Endothelial cell of umbilical vein (primary cell): ENCODE results near the gene SMG9. TPM values are rescaled to one million over a fixed set of nuclear protein-coding genes. Genes with fewer than 3 reads are reported as not detected.

ENCODE experiments used
- BruUV-seq: library from RNA; stranded (reverse); fragments of 400-500 nt; replicated peaks from 2 replicates; lab custom pipeline; 2021; lab: Mats Ljungman, UMichigan
- CTCF ChIA-PET: fragments of 300-600, 350-600 bp; sonication (Branson Sonifier 250); formaldehyde crosslinking; loops from one replicate; lab custom pipeline; 2021; ENCODE audit warnings: antibody characterized with exemption, inconsistent platforms; lab: Charles Lee
- POLR2A ChIA-PET: fragments of 300-600, 350-600 bp; sonication (Branson Sonifier 250); formaldehyde crosslinking; loops from one replicate; lab custom pipeline; 2021; ENCODE audit warnings: antibody characterized with exemption, inconsistent platforms; lab: Charles Lee
- DNase-seq: peaks from one replicate; pipeline ENCODE4 v3.0.0-alpha.2; 2011; ENCODE audit warnings: low read depth, low spot score
- FAIRE-seq: peaks from 2 replicates; lab custom pipeline; 2011; peaks lifted over from hg19 to GRCh38; lab: Jason Lieb, UNC
- H2AFZ ChIP-seq: 2 replicates; pipeline ENCODE4 v1.6.0; 2012; ENCODE audit warnings: low read depth, low read length, control low read depth, inconsistent platforms
- H3K27ac ChIP-seq: 2 replicates; pipeline ENCODE4 v1.5.1; 2011; ENCODE audit warnings: low read depth, mild to moderate bottlenecking, control low read depth, low read length, moderate library complexity; ENCODE audit not compliant: insufficient read depth
- H3K27me3 ChIP-seq, 2 experiments: 2 replicates each; pipeline versions ENCODE4 v1.6.0 to v1.6.1; 2011; ENCODE audit warnings: low read length in 2 of 2, mixed read lengths in 1 of 2; ENCODE audit not compliant: control insufficient read depth in 2 of 2, insufficient read depth in 2 of 2
- H3K36me3 ChIP-seq, 2 experiments: 2 replicates in 1 of 2; 3 replicates in 1 of 2; pipeline ENCODE4 v1.5.1; 2011; ENCODE audit warnings: low read length in 2 of 2, mild to moderate bottlenecking in 1 of 2, moderate library complexity in 1 of 2; ENCODE audit not compliant: control insufficient read depth in 2 of 2, insufficient read depth in 2 of 2; ENCODE audit errors: extremely low read depth in 1 of 2
- H3K4me1 ChIP-seq: 3 replicates; pipeline ENCODE4 v1.5.1; 2011; ENCODE audit warnings: mild to moderate bottlenecking, low read length; ENCODE audit not compliant: control insufficient read depth, insufficient read depth; ENCODE audit errors: extremely low read depth
- H3K4me2 ChIP-seq: 2 replicates; pipeline ENCODE4 v1.6.1; 2011; ENCODE audit warnings: low read length, control low read depth, mixed read lengths; ENCODE audit not compliant: insufficient read depth
- H3K4me3 ChIP-seq, 3 experiments: fragments of 200-600 bp in 1 of 3; sonication (generic), shearing (Covaris generic) in 1 of 3; replicated peaks in 1 of 3; 2 replicates each; pipeline ENCODE4 v1.5.1; 2011 to 2016; ENCODE audit warnings: control low read depth in 3 of 3, low read length in 3 of 3, mild to moderate bottlenecking in 2 of 3, inconsistent platforms in 1 of 3, low read depth in 1 of 3, moderate library complexity in 1 of 3; ENCODE audit not compliant: insufficient read depth in 1 of 3
- H3K79me2 ChIP-seq: 2 replicates; pipeline ENCODE4 v1.6.0; 2012; ENCODE audit warnings: low read length, inconsistent platforms; ENCODE audit not compliant: control insufficient read depth, insufficient read depth
- H3K9ac ChIP-seq: replicated peaks from 2 replicates; pipeline ENCODE3; 2011; ENCODE audit warnings: low read length, control low read depth; ENCODE audit not compliant: insufficient read depth; ENCODE audit errors: extremely low read depth
- H3K9me1 ChIP-seq: replicated peaks from 3 replicates; pipeline ENCODE4 v1.6.0; 2011; ENCODE audit warnings: mild to moderate bottlenecking, low read length; ENCODE audit not compliant: control insufficient read depth, insufficient read depth; ENCODE audit errors: extremely low read depth
- H3K9me3 ChIP-seq: replicated peaks from 2 replicates; pipeline ENCODE4 v1.5.1; 2012; ENCODE audit warnings: low read length, inconsistent platforms; ENCODE audit not compliant: control insufficient read depth, insufficient read depth
- H4K20me1 ChIP-seq: replicated peaks from 2 replicates; pipeline ENCODE3; 2011; ENCODE audit warnings: mild to moderate bottlenecking, low read length; ENCODE audit not compliant: control insufficient read depth, insufficient read depth; ENCODE audit errors: extremely low read depth
- EZH2 ChIP-seq: IDR thresholded peaks from 2 replicates; pipeline ENCODE4 v1.6.1; 2012; ENCODE audit warnings: borderline replicate concordance, low read depth, mild to moderate bottlenecking, moderate library complexity, low read length, inconsistent platforms; ENCODE audit not compliant: severe bottlenecking
- FOS ChIP-seq: IDR thresholded peaks from 2 replicates; pipeline ENCODE4 v1.6.1; 2011; ENCODE audit warnings: mild to moderate bottlenecking, low read length, moderate library complexity, borderline replicate concordance; ENCODE audit not compliant: insufficient read depth
- GATA2 ChIP-seq: IDR thresholded peaks from 2 replicates; pipeline ENCODE4 v1.7.0; 2011; ENCODE audit warnings: low read depth, mild to moderate bottlenecking, moderate library complexity, mixed read lengths, low read length; ENCODE audit not compliant: insufficient read length, insufficient read depth
- JUN ChIP-seq: IDR thresholded peaks from 2 replicates; pipeline ENCODE4 v1.6.1; 2011; ENCODE audit warnings: borderline replicate concordance, low read depth; ENCODE audit not compliant: insufficient read length, insufficient read depth
- MAX ChIP-seq: IDR thresholded peaks from 2 replicates; pipeline ENCODE4 v1.6.1; 2011; ENCODE audit not compliant: insufficient read depth, insufficient read length
- MYC ChIP-seq: IDR thresholded peaks from one replicate; pipeline ENCODE4 v1.6.1; 2011; ENCODE audit warnings: mild to moderate bottlenecking, low read depth, low read length
- POLR2A ChIP-seq: IDR thresholded peaks from 2 replicates; pipeline ENCODE4 v1.6.1; 2012; ENCODE audit warnings: low read depth, mild to moderate bottlenecking, control low read depth, low read length
- POLR2AphosphoS5 ChIP-seq: IDR thresholded peaks from 2 replicates; pipeline ENCODE4 v1.6.1; 2012; ENCODE audit warnings: low read depth, mild to moderate bottlenecking, control low read depth, low read length, moderate library complexity; ENCODE audit not compliant: insufficient read depth
- dilution Hi-C: fragments of 300-500 bp; cut with MboI; formaldehyde crosslinking; loops from one replicate; pipeline ENCODE4 v1.15.0; 2019; ENCODE audit warnings: low sequenced_read_pairs; ENCODE audit not compliant: extremely low pct_ligation_motif_present
- intact Hi-C: fragments of 100-400 bp; cut with micrococcal nuclease; formaldehyde crosslinking; loops from one replicate; pipeline ENCODE4 v1.10.0; 2022
- polyA plus RNA-seq, 4 experiments: library from polyadenylated mRNA; depleted of rRNA in 3 of 4; stranded (reverse) in 3 of 4; unstranded in 1 of 4; fragments of >200 nt; gene quantifications; 2 replicates each; pipeline versions ENCODE4 v1.2.1 to v1.2.3, GENCODE V29; 2011 to 2012; ENCODE audit warnings: missing spikeins in 1 of 4
- total RNA-seq: library from RNA; stranded (reverse); gene quantifications from 2 replicates; pipeline ENCODE4 v1.2.3, GENCODE V29; 2021
- TF ChIP-seq, protein P1 (sequence below), 2 donors: IDR thresholded peaks; 1 replicate in 1 of 2; 2 replicates in 1 of 2; pipeline ENCODE4 v1.5.1; 2011; ENCODE audit warnings: low read length in 2 of 2, mild to moderate bottlenecking in 2 of 2, moderate library complexity in 2 of 2, control low read depth in 1 of 2, inconsistent platforms in 1 of 2, low read depth in 1 of 2; ENCODE audit not compliant: insufficient read depth in 1 of 2; ENCODE audit errors: extremely low read depth in 1 of 2

Gene SMG9
- total and polyA plus RNA-seq, 2 donors (not counting 3 experiments of a cell fraction or from before 2014, with no cell fraction given), result 25.5 to 45.0 TPM

DNA sequence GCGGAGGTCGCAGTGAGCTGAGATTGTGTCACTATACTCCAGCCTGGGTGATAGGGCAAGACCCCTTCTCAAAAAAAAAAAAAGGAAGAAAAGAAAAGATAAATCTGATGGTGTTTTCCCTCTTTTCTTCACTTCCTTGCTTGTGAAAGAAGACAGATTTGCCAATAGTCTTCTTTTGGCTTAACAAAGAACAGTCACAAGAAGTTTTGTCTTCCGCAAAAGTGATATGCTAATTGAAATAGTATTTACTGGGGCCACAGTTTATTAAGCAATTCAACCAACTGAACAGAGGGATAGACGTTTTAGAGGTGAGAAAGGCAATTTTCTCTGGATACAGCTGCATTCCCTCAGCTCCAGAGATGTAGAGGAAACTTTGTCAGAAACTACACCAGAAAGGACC, 61.9 kb downstream of the SMG9 start:
- POLR2A ChIA-PET, result no interaction called here

DNA sequence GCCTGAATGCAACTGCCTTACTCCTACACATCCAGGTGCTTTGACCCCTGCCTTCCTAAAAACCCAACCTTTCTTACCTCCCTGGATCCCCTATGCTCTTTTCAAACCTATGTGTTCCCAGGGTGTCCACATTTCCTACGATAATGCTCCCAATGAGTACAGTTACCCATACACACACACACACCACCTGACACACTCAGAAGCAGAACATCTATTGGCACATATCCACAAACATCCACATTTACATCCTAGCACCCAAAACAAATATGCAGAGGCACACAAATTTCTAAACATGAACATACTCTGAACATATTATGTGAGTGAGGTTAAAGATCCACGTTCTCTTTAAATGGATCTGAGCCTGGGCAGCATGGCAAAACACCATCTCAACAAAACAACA, 62.4 kb downstream of the SMG9 start:
- Histone ChIP-seq H3K4me1 (no peaks in the 10 kb centered on the region), H4K20me1 (no peaks in the 10 kb centered on the region), H3K36me3 (no peaks in the 10 kb centered on the region), H3K4me3 (no peak overlapping the region), H3K27ac (no peak overlapping the region), H3K9ac (no peak overlapping the region), H3K9me3 (no peaks in the 10 kb centered on the region), H3K27me3 (peaks cover 0 to 5% of the 10 kb centered on the region in 2 experiments), H3K9me1 (no peaks in the 10 kb centered on the region), H3K4me2 (no peak overlapping the region), H3K79me2 (no peaks in the 10 kb centered on the region), H2AFZ (no peak overlapping the region)
- POLR2A ChIA-PET, result no interaction called here
- no TSS peak for BruUV-seq
- intact Hi-C loops, result no loop called here
- DNase-seq (no peak), FAIRE-seq (no peak)
- dilution Hi-C loops, result no loop called here
- CTCF ChIA-PET, result interaction anchor here (1.1 kb wide), 1 partner anchor 24 kb away, joined by 3 read pairs; no protein-coding TSS in a partner anchor
- TF ChIP-seq MYC (no peak), JUN (no peak), POLR2A (no peak), GATA2 (no peak), FOS (no peak), POLR2AphosphoS5 (no peak), EZH2 (no peak), MAX (no peak)
- TF ChIP-seq, protein P1, sequence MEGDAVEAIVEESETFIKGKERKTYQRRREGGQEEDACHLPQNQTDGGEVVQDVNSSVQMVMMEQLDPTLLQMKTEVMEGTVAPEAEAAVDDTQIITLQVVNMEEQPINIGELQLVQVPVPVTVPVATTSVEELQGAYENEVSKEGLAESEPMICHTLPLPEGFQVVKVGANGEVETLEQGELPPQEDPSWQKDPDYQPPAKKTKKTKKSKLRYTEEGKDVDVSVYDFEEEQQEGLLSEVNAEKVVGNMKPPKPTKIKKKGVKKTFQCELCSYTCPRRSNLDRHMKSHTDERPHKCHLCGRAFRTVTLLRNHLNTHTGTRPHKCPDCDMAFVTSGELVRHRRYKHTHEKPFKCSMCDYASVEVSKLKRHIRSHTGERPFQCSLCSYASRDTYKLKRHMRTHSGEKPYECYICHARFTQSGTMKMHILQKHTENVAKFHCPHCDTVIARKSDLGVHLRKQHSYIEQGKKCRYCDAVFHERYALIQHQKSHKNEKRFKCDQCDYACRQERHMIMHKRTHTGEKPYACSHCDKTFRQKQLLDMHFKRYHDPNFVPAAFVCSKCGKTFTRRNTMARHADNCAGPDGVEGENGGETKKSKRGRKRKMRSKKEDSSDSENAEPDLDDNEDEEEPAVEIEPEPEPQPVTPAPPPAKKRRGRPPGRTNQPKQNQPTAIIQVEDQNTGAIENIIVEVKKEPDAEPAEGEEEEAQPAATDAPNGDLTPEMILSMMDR (IDR thresholded peaks at IDR 0.05; ENCODE audit: extremely low read depth in 1 of 2, insufficient read depth in 1 of 2, low read depth in 1 of 2, low read length in 2 of 2), result no peak

More for the DNA sequence above, 61.9 kb downstream of the SMG9 start:
- DNase-seq, result no peak
- intact Hi-C loops, result no loop called here
- Histone ChIP-seq H2AFZ (no peak overlapping the region), H3K36me3 (no peaks in the 10 kb centered on the region), H3K4me1 (no peaks in the 10 kb centered on the region), H3K9me1 (no peaks in the 10 kb centered on the region), H3K79me2 (no peaks in the 10 kb centered on the region), H3K4me2 (no peak overlapping the region), H3K27me3 (peaks cover 0 to 5% of the 10 kb centered on the region in 2 experiments), H4K20me1 (no peaks in the 10 kb centered on the region), H3K9me3 (no peaks in the 10 kb centered on the region), H3K9ac (no peak overlapping the region), H3K27ac (no peak overlapping the region), H3K4me3 (no peak overlapping the region)
- no peak for TF ChIP-seq FOS
- no peak for TF ChIP-seq EZH2
- no peak for TF ChIP-seq POLR2A
- no peak for TF ChIP-seq MYC
- no peak for TF ChIP-seq GATA2
- no peak for TF ChIP-seq JUN
- TF ChIP-seq, protein P1 (IDR thresholded peaks at IDR 0.05; ENCODE audit: extremely low read depth in 1 of 2, insufficient read depth in 1 of 2, low read depth in 1 of 2, low read length in 2 of 2), result no peak
- no peak for FAIRE-seq
- CTCF ChIA-PET, result no interaction called here
- dilution Hi-C loops, result no loop called here
- no TSS peak for BruUV-seq
